ENCODE measurements around the gene PFAS.

PFAS gene

DNA sequence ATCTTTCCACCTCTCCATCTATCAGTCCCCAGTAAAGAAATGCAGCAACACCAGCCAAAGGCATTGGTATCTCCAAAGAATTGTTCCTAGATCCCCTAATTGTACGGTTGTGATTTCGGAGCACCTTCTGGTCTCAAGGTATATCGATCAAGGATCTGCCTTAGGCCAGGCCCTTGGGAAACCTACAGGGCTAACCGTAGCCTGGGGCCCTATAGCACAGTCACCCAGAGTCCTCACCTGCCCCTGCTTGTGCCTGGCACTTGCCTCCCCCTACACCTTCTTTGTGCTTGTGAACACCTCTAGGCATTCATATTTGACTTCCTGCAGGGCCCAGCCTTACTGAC, 21.9 kb upstream of the PFAS start:
- H3K9ac ChIP-seq = no peak overlapping the region
- H4K20me1 ChIP-seq (ENCODE audit: insufficient read depth) = no peaks in the 10 kb centered on the region
- no peaks in the 10 kb centered on the region for H3K27me3 ChIP-seq (ENCODE audit: insufficient read depth, low read depth)
- H3K36me3 ChIP-seq (ENCODE audit: insufficient read depth) = no peaks in the 10 kb centered on the region
- no peaks in the 10 kb centered on the region for H3K4me1 ChIP-seq (ENCODE audit: low read depth, poor library complexity, severe bottlenecking)
- no peak overlapping the region for H3K27ac ChIP-seq
- H3K79me2 ChIP-seq (ENCODE audit: insufficient read depth, low read depth) = no peaks in the 10 kb centered on the region
- H3K4me2 ChIP-seq = no peak overlapping the region
- H2AFZ ChIP-seq (ENCODE audit: low read depth) = no peak overlapping the region
- TF ChIP-seq, protein P1, sequence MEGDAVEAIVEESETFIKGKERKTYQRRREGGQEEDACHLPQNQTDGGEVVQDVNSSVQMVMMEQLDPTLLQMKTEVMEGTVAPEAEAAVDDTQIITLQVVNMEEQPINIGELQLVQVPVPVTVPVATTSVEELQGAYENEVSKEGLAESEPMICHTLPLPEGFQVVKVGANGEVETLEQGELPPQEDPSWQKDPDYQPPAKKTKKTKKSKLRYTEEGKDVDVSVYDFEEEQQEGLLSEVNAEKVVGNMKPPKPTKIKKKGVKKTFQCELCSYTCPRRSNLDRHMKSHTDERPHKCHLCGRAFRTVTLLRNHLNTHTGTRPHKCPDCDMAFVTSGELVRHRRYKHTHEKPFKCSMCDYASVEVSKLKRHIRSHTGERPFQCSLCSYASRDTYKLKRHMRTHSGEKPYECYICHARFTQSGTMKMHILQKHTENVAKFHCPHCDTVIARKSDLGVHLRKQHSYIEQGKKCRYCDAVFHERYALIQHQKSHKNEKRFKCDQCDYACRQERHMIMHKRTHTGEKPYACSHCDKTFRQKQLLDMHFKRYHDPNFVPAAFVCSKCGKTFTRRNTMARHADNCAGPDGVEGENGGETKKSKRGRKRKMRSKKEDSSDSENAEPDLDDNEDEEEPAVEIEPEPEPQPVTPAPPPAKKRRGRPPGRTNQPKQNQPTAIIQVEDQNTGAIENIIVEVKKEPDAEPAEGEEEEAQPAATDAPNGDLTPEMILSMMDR (conservative IDR thresholded peaks at IDR 0.05; ENCODE audit: low read depth, low read length) = no peak
- no peak overlapping the region for H3K4me3 ChIP-seq (IDR thresholded peaks at IDR 0.05; ENCODE audit: insufficient read depth, low read depth, low read length)

DNA sequence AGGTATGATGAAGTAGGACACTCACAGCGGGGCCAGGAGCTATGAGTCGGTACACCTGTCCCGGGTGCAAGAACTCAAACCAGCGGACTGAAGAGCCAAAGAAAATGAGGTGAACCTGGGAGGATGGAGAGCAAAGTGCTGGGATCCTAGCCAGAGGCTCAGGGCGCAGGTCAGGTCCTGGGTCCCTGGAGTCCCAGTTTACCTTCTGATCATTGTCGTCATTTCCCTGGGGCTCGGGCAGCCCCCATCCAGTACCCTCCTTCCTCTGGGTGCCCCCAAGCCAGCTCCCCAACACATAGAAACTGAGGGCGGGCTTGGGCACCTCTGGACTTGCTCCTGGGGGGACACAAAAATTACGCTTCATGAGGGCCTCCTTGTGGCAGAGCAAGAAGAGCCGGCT, 17.4 kb upstream of the PFAS start:
- Histone ChIP-seq H4K20me1 (ENCODE audit: insufficient read depth) (no peaks in the 10 kb centered on the region), H3K4me1 (ENCODE audit: low read depth, poor library complexity, severe bottlenecking) (no peaks in the 10 kb centered on the region), H3K4me2 (no peak overlapping the region), H3K4me3 (IDR thresholded peaks at IDR 0.05; ENCODE audit: insufficient read depth, low read depth, low read length) (no peak overlapping the region), H3K27me3 (ENCODE audit: insufficient read depth, low read depth) (no peaks in the 10 kb centered on the region), H2AFZ (ENCODE audit: low read depth) (no peak overlapping the region), H3K36me3 (ENCODE audit: insufficient read depth) (no peaks in the 10 kb centered on the region), H3K9ac (no peak overlapping the region), H3K79me2 (ENCODE audit: insufficient read depth, low read depth) (no peaks in the 10 kb centered on the region), H3K27ac (no peak overlapping the region)
- TF ChIP-seq, protein P1 (conservative IDR thresholded peaks at IDR 0.05; ENCODE audit: low read depth, low read length) = no peak

DNA sequence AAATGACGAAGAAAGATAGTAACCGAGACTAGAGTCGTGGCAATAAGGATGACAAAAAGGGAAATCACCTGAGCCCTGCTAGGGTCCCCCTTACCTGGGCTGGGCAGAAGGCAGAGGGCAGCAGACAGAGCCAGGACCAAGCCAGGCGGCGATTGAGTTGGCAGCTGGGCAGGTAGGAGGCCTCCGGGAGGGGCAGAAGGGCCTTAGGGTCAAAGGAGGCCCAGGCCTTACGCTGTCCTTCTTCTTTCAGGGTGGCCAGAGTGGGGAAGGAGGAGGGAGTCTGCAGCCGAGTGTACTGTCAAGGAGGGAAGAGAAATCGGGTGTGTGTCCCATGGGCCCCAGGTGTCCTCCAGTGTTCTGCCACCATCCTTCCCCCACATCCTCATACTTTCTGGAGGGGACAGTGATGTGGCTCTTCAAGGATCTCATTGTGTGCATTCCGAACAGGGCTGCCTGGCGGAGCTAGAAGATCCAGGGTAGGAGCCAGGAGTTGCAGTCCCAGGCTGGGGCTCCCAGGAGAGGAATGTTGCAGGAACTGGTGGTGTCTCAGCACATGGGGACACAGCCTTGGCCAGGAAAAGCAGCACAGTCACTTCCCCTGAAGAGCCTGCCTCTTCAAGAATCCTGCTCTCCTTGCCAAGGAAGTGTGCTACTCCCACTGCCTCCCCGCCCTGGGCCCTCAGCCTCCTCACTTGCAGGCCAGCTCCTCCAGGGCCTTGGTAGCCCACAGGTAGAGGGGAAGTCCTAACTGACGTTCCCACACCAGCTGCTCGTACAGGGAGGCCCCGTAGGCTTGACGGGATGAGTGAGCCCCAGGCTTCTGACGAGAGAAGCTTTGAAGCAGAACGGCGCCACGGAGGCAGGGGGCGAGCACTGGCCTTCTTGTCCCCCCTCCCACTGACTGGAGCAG, 14.5 kb upstream of the PFAS start:
- Histone ChIP-seq H3K4me3 (IDR thresholded peaks at IDR 0.05; ENCODE audit: insufficient read depth, low read depth, low read length) (no peak overlapping the region), H3K27ac (no peak overlapping the region), H3K79me2 (ENCODE audit: insufficient read depth, low read depth) (no peaks in the 10 kb centered on the region), H3K36me3 (ENCODE audit: insufficient read depth) (no peaks in the 10 kb centered on the region), H3K9ac (no peak overlapping the region), H3K27me3 (ENCODE audit: insufficient read depth, low read depth) (no peaks in the 10 kb centered on the region), H2AFZ (ENCODE audit: low read depth) (no peak overlapping the region), H3K4me2 (no peak overlapping the region), H3K4me1 (ENCODE audit: low read depth, poor library complexity, severe bottlenecking) (no peaks in the 10 kb centered on the region), H4K20me1 (ENCODE audit: insufficient read depth) (no peaks in the 10 kb centered on the region)
- TF ChIP-seq, protein P1 (conservative IDR thresholded peaks at IDR 0.05; ENCODE audit: low read depth, low read length) = no peak

DNA sequence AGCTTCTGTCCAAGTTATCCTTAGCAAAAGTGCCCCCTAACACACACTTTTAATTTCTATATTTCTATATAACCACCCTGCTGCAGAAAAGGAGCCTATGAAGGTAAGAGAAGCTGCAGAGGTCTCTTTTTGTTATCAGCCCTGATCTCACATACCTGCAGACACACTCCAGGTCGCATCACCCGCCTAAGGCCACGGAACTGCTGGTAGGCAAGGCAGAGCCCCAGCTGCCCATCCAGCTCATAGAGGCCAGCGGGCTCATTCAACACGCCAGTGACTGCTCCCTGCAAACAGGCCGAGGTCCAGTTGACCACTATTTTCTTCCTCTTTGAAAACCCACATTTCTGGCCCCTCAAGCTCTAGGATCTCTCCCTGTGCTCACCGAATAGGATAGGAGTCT, 13.4 kb upstream of the PFAS start:
- TF ChIP-seq, protein P1 (conservative IDR thresholded peaks at IDR 0.05; ENCODE audit: low read depth, low read length) = no peak
- no peaks in the 10 kb centered on the region for H3K4me1 ChIP-seq (ENCODE audit: low read depth, poor library complexity, severe bottlenecking)
- no peaks in the 10 kb centered on the region for H3K27me3 ChIP-seq (ENCODE audit: insufficient read depth, low read depth)
- H3K9ac ChIP-seq = no peak overlapping the region
- H3K4me2 ChIP-seq = no peak overlapping the region
- H3K36me3 ChIP-seq (ENCODE audit: insufficient read depth) = no peaks in the 10 kb centered on the region
- no peak overlapping the region for H3K27ac ChIP-seq
- no peak overlapping the region for H3K4me3 ChIP-seq (IDR thresholded peaks at IDR 0.05; ENCODE audit: insufficient read depth, low read depth, low read length)
- no peaks in the 10 kb centered on the region for H3K79me2 ChIP-seq (ENCODE audit: insufficient read depth, low read depth)
- no peak overlapping the region for H2AFZ ChIP-seq (ENCODE audit: low read depth)
- H4K20me1 ChIP-seq (ENCODE audit: insufficient read depth) = no peaks in the 10 kb centered on the region

Measured in KMS-11 (cell line).